ENCODE data around the gene CXCL17.

Gene CXCL17

DNA sequence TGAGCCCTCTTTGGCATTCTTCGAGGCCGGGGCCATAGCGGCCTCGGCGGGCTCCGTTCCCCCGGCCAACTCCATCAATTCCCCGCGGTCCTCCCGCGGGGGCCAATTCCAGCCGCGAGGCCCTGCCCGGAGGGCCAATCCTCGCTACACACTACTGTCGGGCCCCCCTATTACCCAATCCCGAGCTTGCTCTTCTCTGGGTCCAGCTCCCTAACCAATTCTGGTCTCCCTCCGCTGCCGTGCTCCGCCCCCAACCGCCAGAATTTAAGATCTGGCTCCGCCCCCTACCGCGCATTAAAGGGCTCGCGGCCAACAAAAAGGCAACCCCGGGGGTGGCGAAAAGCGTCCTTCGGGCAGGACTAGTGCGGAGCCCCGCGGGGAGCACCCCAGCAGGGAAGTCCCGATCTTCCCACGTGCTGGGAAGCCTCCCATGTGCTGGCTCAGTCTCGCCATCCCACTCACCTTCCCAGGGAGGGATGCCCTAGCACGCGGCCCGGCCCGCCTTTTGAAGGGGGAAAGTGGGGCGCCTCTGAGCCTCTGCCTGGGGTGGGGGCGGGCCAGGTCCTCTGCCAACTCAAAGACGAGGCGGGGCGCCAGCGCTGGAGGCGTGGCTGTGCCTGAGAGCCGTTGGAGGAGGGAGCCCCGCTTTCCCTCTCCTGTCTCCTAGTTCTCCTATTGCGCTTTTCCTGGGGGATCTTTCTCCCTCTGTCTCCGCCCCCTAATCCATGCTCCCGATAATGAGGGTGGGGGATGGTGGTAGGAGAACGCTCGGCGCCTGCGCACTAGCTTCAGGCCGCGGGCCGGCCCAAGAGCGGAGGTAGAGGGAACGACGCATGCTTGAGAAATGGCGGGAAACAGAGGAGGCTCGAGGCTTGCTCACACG, 19.0 kb downstream of the CXCL17 start:
- peak; percentile 69 to 84 (median 80) for DNase-seq

DNA sequence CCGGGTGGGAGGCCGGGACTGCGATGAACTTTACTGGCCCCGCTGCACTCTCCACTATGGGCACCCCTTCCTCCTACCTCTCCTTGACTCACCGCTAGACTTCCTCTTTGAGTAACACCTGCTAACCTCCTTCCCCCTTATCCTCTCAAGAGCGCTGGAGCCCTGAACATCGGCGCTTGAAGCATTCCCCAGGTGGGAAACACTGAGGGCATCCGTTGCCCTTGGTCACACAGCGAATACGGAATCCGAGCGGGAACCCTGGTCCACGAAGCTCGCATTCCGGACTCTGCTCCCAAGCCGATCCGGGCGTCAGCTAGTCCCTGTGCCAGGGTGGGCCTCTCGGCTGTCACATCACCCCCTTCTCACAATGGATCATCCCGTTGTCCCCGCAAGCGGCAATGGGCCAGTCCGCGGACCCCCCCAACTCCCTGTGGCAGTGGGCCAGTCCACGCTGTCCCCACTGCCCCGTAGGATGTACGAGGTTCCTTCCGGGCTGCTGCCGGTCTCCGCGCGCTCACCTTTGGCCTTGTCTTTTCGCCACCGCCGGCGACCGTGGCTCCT, 19.8 kb downstream of the CXCL17 start:
- DNase-seq = peak in 1 of 4 experiments; percentile 9

DNA sequence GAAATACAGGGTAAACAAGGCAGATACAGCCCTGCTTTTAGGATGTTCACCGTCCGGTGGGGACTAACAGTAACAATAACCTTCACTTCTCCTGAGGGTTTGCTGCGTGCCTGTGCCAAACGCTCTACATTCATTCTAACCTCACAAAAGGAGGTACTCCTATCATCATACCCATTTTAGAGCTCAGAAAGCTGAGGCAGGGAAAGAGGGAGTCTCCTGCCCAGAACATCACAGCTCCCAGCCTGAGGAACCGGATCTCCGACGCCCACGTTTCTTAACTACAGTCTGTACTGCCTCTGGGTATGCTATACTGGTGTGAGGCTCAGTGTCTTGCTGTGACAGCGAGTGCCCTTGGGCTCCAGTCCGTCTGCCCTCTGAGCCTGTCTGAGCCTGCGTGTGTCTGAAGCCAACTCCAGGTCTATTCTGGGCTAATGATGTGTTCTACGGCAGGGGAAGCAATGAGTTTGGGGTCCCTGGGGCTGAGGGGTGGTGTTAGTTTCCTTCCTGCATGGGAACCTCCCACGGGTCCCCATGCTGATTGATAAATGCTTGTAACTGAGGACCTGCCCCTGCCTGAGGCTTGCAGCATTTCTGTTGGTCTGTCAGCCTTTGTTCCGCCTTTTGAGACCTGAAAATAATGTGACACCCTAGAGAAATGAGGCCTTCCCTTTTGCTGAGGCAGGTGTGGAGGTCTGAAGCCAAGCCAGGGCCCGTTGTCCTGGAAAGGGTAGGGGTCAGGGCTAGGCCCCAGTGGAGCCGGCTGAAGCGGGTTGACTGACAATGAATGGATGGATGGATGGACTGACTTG, 20.4 kb downstream of the CXCL17 start:
- DNase-seq = no peak

DNA sequence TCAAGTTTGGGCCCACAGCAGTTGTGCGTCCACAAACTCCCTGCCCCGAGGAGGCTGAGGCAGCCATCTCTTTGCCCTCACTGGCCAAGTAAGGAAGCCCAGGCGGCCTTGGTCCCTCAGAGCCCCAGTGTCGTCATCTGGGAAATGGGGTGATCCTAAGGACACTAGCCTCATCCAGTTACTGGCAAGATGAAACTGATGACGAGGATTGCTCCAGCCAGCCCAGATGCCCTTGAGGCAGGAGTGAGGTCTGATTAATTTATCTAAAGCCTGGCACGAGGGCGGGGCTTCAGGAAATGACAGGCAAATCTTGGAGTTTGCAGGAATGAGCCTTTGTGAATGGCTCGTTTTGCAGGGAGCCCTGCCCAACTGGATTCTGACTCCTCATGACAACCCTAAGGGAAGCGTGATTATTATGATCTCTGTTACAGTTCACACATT, 21.1 kb downstream of the CXCL17 start:
- DNase-seq = no peak

DNA sequence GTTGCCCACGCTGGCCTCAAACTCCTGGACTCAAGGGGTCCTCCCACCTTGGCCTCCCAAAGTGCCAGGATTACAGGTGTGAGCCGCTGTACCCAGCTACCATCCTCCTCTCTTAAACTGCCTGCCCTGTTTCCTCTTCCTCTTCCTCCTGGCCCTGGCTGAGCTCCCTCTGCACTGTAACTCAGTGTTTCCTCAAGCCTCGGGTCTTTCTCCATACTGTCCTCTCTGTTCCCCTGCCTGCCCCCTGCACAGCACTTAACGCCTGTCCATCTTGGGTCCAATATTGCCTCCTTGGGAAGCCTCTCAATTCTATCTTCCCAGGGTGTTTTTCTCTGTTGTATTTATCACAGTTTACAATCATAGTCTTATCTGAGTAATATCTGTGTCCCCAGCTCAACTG, 21.6 kb downstream of the CXCL17 start:
- DNase-seq = no peak

DNA sequence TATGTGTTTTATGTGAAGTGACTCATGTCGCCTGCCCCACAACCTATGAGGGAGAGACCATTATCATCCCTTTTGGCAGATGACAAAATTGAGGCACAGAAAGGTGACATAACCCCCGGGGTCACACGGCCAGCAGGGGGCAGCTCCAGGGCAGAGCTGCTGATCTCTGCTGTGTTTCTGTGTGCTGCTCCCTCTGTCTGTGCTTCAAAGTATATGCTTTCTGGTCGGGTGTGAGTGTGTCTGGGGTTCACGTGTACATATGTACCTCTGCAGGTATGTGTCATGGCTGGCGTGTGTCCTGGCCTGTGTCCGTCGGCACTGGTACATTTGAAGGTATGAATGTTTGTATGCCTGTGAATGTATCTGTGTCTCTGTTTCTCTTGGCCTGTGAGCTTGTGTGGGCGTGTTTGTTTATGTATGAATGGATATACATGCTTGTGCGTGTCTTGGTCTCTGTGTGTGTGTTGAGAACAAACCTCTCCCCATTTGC, 22.6 kb downstream of the CXCL17 start:
- peak; percentile 52 to 80 (median 66) for DNase-seq

DNA sequence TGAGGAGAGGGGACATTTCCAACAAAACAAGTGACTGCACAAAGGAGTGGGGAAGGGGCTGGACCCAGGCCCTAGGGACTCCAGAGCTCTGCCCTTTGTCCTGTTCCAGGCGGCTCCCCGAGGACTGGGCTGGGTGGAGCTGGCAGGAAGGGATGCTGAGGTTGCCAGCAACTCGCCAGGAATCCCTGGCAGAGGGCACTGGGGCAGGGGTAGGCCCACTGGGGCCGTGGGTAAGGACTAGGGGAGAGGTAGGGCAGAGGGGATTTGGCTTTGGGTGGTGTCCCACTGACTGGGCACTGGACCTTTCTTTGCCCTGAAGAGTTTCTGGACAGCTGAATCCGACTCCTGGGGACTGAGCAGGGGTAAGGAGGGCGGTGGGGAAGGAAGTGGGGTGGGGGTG, 23.4 kb downstream of the CXCL17 start:
- no peak for DNase-seq

DNA sequence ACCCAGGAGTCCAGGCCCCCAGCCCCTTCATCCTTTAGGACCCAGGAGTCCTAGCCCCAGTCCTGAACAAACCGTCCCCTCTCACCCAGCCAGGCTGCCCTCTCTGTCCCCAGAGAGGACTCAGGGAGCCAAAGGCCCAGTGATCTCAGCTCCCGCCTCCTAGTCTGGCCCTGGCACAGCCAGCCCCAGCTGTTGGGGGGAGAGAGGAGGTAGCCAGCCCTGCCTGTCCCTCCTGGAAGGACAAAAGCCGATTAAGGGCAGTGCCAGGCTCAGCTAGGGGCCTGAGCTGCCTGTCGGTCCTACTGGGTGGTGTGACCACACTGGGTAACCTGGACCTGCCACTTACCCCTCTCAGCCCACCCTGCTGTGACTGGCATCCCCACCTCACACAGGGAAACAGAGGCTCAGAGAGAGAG, 30.1 kb downstream of the CXCL17 start:
- DNase-seq = no peak

DNA sequence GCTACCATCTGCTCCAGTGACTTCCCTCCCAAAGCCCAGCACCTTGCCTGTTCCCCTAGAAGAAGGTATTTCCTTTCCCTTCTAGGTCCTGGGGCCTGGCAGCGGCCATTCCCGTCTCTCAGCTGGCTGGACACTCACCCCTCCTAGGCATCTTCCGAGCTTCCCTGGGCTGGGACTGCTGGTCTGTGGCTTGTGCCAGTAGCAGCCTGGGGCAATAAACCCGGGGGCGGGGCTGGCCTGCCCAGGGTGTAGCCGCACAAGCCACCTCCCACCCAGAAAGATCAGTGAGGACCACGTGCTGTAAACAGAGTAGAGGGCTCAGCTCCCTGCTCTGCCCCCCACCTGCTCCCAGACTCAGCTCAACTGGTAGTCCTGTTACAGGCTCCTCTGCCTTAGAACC, 30.5 kb downstream of the CXCL17 start:
- no peak for DNase-seq

DNA sequence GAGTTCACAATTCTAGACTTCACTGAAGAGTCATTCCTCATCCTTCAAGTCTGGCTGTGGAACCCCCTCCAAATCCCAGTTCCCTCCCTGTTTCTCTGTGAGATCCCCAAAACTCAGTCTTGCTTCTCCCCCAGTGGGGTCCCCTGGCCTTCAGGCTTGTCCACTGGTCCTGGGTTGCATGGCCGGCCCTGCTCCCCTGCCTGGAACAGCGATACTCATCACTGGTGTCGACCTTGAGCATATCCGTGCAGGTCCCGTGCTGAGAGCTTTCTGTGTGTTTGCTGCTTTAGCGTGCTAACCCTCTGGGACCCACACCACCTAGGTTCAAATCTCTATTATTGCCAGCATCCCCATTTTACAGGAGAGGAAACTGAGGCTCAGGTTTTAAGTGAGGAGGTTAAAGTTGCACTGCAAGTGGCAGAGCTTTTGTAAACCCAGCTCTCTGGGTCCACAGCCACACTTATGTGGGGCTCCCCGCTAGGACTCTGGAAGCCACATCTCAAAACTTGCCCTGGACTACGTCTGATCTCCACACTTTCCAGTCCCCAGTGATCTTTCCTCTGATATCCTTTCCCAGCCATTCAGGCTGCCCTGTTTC, 31.1 kb downstream of the CXCL17 start:
- DNase-seq = no peak

DNA sequence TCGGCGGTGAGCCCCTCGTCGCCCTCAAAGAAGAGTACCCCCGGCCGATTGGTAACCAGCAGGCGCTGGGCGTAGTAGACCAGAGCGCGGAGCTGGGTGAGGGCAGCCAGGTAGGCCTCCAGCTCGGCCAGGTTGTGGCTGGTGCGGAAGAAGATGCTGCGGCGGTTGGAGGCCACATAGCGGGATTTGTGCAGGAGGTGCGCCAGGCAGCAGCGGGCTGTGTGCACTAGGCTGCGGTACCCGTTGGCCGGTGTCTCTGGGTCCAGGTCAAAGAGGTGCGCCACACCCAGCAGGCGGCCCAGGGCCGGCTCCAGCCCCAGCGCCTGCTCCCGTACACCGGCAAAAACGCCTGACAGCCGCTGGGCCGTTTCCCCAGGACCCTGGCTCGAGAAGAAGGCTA, 32.4 kb downstream of the CXCL17 start:
- no peak for DNase-seq

DNA sequence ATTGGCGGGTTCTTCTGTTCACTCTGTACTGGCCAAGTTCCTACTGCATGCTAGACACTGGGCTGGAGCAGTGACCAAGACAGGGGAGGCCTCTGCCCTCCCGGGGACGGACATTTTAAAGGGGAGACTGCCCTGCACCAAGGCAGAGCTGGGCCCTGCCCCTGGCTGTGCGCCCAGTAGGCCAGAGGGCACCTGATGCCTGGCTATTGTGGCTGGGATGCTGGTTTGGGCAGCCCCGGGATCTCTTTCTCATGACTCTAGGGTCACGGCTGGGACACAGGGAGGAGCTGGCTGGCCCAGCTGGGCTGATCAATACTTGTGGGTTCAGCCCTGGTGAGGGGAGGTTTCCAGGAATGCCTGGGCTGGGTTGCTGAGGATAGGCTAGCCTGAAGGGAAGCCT, 33.3 kb downstream of the CXCL17 start:
- DNase-seq = no peak

DNA sequence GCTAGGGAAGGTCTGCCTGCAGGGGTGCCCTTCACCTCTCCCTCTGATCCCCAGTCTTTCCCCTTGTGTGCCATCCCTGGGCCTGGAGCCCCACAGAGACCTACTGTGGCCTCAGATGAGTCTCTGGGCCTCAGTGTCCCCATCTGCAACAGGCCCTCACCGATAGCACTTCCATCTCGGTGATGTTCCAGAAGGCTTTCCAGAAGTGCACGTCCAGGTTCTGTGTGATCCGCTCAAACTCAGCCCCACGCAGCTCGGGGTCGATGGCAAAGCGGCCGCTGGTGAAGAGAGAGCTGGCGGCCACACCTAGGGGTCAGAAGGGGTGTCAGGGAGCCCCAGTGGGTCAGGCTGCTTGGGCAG, 35.0 kb downstream of the CXCL17 start:
- DNase-seq = no peak

DNA sequence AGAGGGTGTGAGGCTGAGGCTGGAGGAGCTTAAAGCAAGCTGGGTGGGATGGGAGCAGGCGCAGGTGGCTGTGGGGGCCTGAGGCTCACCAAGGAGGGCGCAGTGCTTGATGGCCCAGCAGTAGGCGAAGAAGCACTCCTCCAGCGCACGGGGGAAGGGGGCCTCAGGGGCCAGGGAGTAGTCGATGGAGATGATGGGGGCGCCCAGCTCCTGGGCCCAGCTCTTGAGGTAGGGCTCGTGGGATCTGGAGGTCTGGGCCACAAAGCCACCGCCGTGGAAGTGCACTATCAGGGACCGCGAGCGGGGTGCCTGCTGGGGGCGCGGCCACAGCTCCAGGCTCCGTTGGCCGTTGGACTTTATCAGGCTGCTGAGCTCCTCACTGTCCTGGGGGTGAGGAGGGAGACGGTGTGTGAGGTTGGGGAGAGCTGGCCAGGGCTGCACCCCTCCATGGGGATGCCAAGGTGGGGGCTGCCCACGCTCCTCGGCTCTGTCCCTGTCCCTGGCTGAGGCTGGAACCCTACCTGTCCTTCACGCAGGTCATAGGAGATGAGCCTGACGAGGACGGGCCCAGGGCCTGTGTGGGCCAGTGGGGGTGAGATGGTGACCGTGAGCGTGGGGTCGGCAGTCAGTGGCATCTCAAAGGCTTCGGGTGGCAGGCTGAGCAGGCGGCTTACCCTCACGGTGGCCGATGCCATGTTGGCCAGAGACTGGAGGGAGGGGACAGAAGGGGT, 35.5 kb downstream of the CXCL17 start:
- DNase-seq = no peak

DNA sequence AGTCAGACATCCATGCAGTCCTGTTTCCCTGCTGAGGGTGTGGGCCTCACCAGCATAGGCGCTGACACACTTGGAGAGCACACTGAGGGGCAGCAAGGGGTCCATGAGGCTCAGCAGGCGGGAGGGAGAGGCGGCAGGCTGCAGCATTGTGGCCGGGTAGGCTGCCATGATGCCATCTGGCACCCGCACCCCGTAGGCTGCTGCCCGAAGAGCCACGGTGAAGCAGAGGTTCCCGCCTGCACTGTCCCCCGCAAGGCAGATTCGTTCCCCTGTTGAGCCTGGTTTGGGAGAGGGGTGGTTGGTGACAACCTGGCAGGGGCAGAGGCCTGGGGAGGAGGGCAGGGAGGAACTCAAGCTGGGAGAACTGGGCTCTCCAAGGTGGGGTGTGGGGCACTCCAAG, 36.6 kb downstream of the CXCL17 start:
- DNase-seq = no peak

DNA sequence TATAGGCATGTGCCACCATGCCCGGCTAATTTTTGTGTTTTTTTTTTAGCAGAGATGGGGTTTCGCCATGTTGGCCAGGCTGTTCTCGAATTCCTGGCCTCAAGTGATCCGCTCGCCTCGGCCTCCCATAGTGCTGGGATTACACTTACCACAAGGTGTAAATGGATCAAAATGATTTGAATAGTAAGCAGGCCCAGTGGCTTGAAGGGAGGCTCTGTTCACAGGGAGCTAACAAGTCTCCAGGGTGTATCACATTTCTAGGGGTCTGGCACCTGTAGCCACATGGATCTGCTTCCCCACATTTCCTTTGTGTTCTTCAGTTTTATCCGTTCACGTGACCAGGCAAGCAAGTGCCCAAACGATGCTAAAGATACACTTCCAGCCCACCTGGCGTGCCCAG, 39.2 kb downstream of the CXCL17 start:
- DNase-seq = no peak

DNA sequence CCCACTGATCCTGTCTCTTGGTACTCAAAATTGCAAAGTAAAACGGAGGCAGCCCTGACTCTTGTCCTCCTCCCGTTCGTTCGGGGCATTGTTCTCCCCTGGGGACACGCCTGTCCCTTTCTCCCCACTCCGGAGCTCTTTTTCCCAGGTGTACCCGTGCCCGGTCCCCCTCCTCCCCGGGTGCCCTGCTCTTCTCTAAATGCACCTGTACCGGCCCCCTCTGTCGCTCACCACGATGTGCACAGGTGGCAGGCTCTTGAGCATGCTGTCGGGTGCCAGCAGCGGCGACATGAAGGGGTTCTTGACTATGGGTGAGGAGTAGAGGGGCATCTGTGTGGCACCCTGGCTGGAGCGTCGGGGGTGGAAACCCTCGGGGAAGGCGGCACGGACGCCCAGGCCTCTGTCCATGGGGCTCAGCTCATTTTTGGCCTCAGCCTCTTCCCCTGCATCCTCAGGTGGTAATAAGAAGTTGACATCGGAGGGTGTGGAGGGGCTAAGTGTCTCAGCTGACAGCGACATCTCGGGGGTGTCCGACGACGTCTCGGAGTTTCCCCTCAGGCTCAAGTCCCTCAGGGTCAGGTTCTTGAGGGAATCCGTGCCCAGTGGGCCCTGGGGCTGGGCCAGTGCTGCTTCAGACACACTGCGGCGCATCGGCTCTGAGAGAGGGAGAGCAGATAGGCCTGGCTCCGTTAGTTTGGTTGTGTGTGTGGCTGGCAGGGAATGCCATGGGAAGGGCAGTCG, 40.2 kb downstream of the CXCL17 start:
- DNase-seq = no peak

DNA sequence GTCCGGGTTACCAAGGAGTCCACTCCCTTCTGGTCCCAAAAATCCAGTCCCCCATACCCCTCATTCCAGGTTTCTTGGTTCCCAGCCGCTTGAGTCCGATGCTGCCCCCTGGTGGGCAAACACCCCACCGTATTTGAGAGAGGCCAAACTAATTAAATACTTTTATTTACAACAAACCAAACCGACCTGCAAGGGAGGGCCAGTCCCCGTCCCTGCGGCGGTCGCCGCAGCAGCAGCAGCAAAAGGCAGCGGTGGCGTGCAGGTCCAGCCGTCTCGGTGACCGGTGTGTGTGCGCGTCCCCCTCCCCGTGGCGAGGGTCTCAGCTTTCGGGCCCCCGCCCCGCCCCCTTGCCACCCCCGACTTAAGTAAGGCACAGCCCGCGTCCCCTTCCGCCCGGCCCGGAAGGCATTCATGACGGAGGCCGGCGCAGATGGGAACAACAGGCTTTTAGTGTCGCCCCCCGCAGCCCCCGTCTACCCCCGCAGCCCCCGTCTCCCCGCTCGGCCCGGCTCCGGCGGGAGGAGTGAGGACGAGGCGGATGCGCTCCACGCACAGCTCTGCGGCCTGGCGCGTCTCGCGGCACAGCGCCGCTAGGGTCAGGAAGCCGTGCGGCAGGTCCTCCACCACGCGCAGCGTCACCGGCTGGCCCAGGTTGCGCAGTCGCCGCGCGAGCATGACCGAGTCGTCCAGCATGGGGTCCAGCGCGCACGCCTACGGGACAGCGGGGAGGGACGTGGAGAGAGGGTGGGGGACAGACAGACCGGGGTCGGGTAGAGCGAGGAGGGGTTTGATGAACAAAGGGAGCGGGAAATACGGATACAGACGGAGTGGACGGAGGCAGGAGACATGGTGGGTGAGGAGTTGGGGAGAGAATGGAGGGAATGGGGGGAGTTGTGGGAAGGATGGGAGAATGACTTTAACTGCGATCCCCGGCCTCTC, 41.1 kb downstream of the CXCL17 start:
- DNase-seq = peak; percentile 66 to 87 (median 80)

DNA sequence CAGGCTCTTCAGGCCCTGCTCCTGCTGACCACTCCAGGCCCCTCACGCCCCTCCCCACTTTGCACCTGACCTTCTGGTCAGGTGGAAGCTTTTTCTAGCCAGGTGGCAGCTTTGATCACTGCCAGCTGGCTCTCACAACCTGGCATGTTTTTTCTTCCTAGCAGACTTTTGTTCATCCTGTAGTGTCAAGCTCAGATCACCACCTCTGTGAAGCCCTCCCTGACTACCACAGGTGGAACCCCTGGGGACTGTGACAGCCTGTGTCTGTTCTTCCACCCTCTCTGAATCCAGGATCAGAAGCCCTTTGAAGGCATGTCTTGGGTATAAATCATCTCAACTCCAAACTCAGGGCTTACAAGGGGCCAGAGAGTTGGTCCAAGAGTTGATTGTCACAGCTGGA, 42.3 kb downstream of the CXCL17 start:
- DNase-seq = no peak
